Caco-2 (cell line): Measurements from ENCODE around the gene TMEM53. TPM values are rescaled to one million over a fixed set of nuclear protein-coding genes. Genes with fewer than 3 reads are reported as not detected.

Experiments
- BruUV-seq: library from RNA; stranded (reverse); fragments of 400-500 nt; replicated peaks from 2 replicates; lab custom pipeline; 2021; lab: Mats Ljungman, UMichigan
- CTCF ChIA-PET: fragments of 300-600 bp; sonication (Branson Sonifier 250); formaldehyde crosslinking; loops from one replicate; lab custom pipeline; 2022; ENCODE audit warnings: antibody characterized with exemption; lab: Charles Lee
- POLR2A ChIA-PET: fragments of 300-600 bp; sonication (Branson Sonifier 250); formaldehyde crosslinking; loops from one replicate; lab custom pipeline; 2022; ENCODE audit warnings: antibody characterized with exemption; lab: Charles Lee
- DNase-seq, 2 experiments: peaks; one replicate each; pipeline versions ENCODE4 v3.0.0 to v3.0.0-alpha.2; 2020 to 2022
- H3K27me3 ChIP-seq: replicated peaks from 2 replicates; pipeline ENCODE4 v1.6.0; 2011; ENCODE audit warnings: low read length; ENCODE audit not compliant: control insufficient read depth, insufficient read depth
- H3K36me3 ChIP-seq: 2 replicates; pipeline ENCODE4 v1.5.1; 2011; ENCODE audit warnings: low read length; ENCODE audit not compliant: control insufficient read depth, insufficient read depth
- H3K4me1 ChIP-seq: fragments of 250-450 bp; sonication (Bioruptor Pico); 2 replicates; pipeline ENCODE4 v1.5.1; 2020; ENCODE audit warnings: mild to moderate bottlenecking
- H3K4me3 ChIP-seq: 2 replicates; pipeline ENCODE4 v1.5.1; 2011; ENCODE audit warnings: low read depth, mild to moderate bottlenecking, control low read depth, low read length
- H3K9me3 ChIP-seq: fragments of 250-450 bp; sonication (Bioruptor Pico); 2 replicates; pipeline ENCODE4 v1.5.1; 2020; ENCODE audit warnings: mild to moderate bottlenecking, moderate library complexity
- H3K27ac Mint-ChIP-seq: one replicate; pipeline ENCODE4 v1.8.0; 2022; ENCODE audit warnings: mixed read lengths; ENCODE audit not compliant: unreplicated experiment
- H3K27me3 Mint-ChIP-seq: one replicate; pipeline ENCODE4 v1.8.0; 2022; ENCODE audit warnings: mixed read lengths; ENCODE audit not compliant: insufficient read depth, unreplicated experiment
- H3K36me3 Mint-ChIP-seq: one replicate; pipeline ENCODE4 v1.8.0; 2022; ENCODE audit warnings: mild to moderate bottlenecking, mixed read lengths; ENCODE audit not compliant: insufficient read depth, unreplicated experiment
- H3K4me1 Mint-ChIP-seq: one replicate; pipeline ENCODE4 v1.8.0; 2022; ENCODE audit warnings: low read depth, mixed read lengths; ENCODE audit not compliant: unreplicated experiment
- H3K4me3 Mint-ChIP-seq: one replicate; pipeline ENCODE4 v1.8.0; 2022; ENCODE audit warnings: mild to moderate bottlenecking, moderate library complexity, mixed read lengths; ENCODE audit not compliant: unreplicated experiment
- H3K9me3 Mint-ChIP-seq: one replicate; pipeline ENCODE4 v1.8.0; 2022; ENCODE audit warnings: mixed read lengths; ENCODE audit not compliant: unreplicated experiment
- intact Hi-C: fragments of 100-400 bp; cut with micrococcal nuclease; formaldehyde crosslinking; loops from one replicate; pipeline ENCODE4 v1.10.0; 2022; ENCODE audit not compliant: unreplicated experiment
- total RNA-seq: library from RNA; stranded (reverse); gene quantifications from 2 replicates; pipeline ENCODE4 v1.2.3, GENCODE V29; 2022
- TF ChIP-seq, protein P1 (sequence below), 2 experiments: fragments of 200-600 bp in 1 of 2; IDR thresholded peaks; 1 replicate in 1 of 2; 2 replicates in 1 of 2; pipeline versions ENCODE4 v1.5.1 to v1.8.0; 2011 to 2022; ENCODE audit warnings: antibody characterized with exemption in 1 of 2, control low read depth in 1 of 2, inconsistent platforms in 1 of 2, low read depth in 1 of 2, low read length in 1 of 2, mild to moderate bottlenecking in 1 of 2, moderate library complexity in 1 of 2; ENCODE audit not compliant: insufficient read depth in 1 of 2, severe bottlenecking in 1 of 2, unreplicated experiment in 1 of 2

Gene TMEM53
- total RNA-seq, 1 experiment from 2014 or later, result 4.4 TPM

- Mint-ChIP-seq H3K27ac (no peak overlapping the region), H3K4me1 (no peaks in the 10 kb centered on the region), H3K36me3 (no peaks in the 10 kb centered on the region), H3K27me3 (no peaks in the 10 kb centered on the region), H3K4me3 (no peak overlapping the region), H3K9me3 (no peaks in the 10 kb centered on the region)
- Histone ChIP-seq H3K36me3 (no peaks in the 10 kb centered on the region), H3K9me3 (no peaks in the 10 kb centered on the region), H3K27me3 (no peaks in the 10 kb centered on the region), H3K4me3 (no peak overlapping the region), H3K4me1 (no peaks in the 10 kb centered on the region)
- TF ChIP-seq, protein P1, sequence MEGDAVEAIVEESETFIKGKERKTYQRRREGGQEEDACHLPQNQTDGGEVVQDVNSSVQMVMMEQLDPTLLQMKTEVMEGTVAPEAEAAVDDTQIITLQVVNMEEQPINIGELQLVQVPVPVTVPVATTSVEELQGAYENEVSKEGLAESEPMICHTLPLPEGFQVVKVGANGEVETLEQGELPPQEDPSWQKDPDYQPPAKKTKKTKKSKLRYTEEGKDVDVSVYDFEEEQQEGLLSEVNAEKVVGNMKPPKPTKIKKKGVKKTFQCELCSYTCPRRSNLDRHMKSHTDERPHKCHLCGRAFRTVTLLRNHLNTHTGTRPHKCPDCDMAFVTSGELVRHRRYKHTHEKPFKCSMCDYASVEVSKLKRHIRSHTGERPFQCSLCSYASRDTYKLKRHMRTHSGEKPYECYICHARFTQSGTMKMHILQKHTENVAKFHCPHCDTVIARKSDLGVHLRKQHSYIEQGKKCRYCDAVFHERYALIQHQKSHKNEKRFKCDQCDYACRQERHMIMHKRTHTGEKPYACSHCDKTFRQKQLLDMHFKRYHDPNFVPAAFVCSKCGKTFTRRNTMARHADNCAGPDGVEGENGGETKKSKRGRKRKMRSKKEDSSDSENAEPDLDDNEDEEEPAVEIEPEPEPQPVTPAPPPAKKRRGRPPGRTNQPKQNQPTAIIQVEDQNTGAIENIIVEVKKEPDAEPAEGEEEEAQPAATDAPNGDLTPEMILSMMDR (IDR thresholded peaks at IDR 0.05; ENCODE audit: insufficient read depth in 1 of 2, low read depth in 1 of 2, low read length in 1 of 2, severe bottlenecking in 1 of 2, unreplicated experiment in 1 of 2), result no peak
- intact Hi-C loops, result no loop called here
- DNase-seq, result no peak
- ChIA-PET CTCF (no interaction called here), POLR2A (no interaction called here)
- BruUV-seq, result no TSS peak
Observed at GRCh38 chr1:44664730-44665370, 9.4 kb downstream of the TMEM53 start.

- Histone ChIP-seq H3K4me3 (no peak overlapping the region), H3K36me3 (no peaks in the 10 kb centered on the region), H3K9me3 (no peaks in the 10 kb centered on the region), H3K4me1 (no peaks in the 10 kb centered on the region), H3K27me3 (no peaks in the 10 kb centered on the region)
- no peak for DNase-seq
- Mint-ChIP-seq H3K4me3 (no peak overlapping the region), H3K9me3 (no peaks in the 10 kb centered on the region), H3K36me3 (no peaks in the 10 kb centered on the region), H3K4me1 (no peaks in the 10 kb centered on the region), H3K27me3 (no peaks in the 10 kb centered on the region), H3K27ac (no peak overlapping the region)
- CTCF ChIA-PET, result interaction anchor here (0.7 kb wide), 1 partner anchor 198 kb away, joined by 4 read pairs; no protein-coding TSS in a partner anchor
- intact Hi-C loops, result no loop called here
- POLR2A ChIA-PET, result no interaction called here
- BruUV-seq, result no TSS peak
- TF ChIP-seq, protein P1 (IDR thresholded peaks at IDR 0.05; ENCODE audit: insufficient read depth in 1 of 2, low read depth in 1 of 2, low read length in 1 of 2, severe bottlenecking in 1 of 2, unreplicated experiment in 1 of 2), result no peak
Observed at GRCh38 chr1:44663417-44663816, 10.9 kb downstream of the TMEM53 start.

DNA sequence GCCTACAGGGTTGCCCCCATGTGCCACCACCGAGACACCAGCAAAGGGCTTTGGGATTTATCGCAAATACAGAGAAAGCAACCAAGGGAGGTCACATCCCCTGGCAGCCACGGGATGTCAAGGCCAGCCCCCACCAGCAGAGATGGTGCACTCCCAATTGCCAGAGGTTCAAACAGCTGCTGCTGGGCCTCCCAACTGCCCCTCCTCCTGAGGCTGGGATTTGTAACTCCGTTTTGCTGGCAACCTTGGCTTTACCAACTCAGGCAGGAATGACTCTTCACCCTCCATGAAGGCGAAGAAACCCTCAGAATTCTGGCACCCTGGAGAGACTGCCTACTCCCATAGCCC, 11.6 kb downstream of the TMEM53 start:
- CTCF ChIA-PET, result no interaction called here
- Histone ChIP-seq H3K36me3 (no peaks in the 10 kb centered on the region), H3K9me3 (no peaks in the 10 kb centered on the region), H3K4me1 (no peaks in the 10 kb centered on the region), H3K4me3 (no peak overlapping the region), H3K27me3 (no peaks in the 10 kb centered on the region)
- H3K9me3 Mint-ChIP-seq, result no peaks in the 10 kb centered on the region
- H3K4me3 Mint-ChIP-seq, result no peak overlapping the region
- DNase-seq, result no peak
- H3K4me1 Mint-ChIP-seq, result no peaks in the 10 kb centered on the region
- no peaks in the 10 kb centered on the region for H3K27me3 Mint-ChIP-seq
- intact Hi-C loops, result no loop called here
- BruUV-seq, result no TSS peak
- TF ChIP-seq, protein P1 (IDR thresholded peaks at IDR 0.05; ENCODE audit: insufficient read depth in 1 of 2, low read depth in 1 of 2, low read length in 1 of 2, severe bottlenecking in 1 of 2, unreplicated experiment in 1 of 2), result no peak
- H3K27ac Mint-ChIP-seq, result no peak overlapping the region
- POLR2A ChIA-PET, result no interaction called here
- H3K36me3 Mint-ChIP-seq, result no peaks in the 10 kb centered on the region
